Measurements from ENCODE around the gene SAMD4B.

The SAMD4B gene

GRCh38 chr19:39402346-39403300, 60.4 kb downstream of the SAMD4B start:
- Mint-ChIP-seq H3K27ac (peak overlapping the region; percentile 98), H3K4me1 (peaks cover 81% of the 10 kb centered on the region), H3K27me3 (no peaks in the 10 kb centered on the region), H3K9me3 (no peaks in the 10 kb centered on the region), H3K4me3 (peak overlapping the region; percentile 80 to 91)
- DNase-seq, result peak; percentile 70 to 83
- peak; percentile 1 for ATAC-seq

GRCh38 chr19:39403331-39404312, 61.4 kb downstream of the SAMD4B start:
- DNase-seq (peak; percentile 92 to 95), ATAC-seq (peak; percentile 44)
- H3K27ac Mint-ChIP-seq, result peak overlapping the region; percentile 98
- no peaks in the 10 kb centered on the region for H3K27me3 Mint-ChIP-seq
- H3K4me3 Mint-ChIP-seq, result peak overlapping the region; percentile 80 to 91
- peaks cover 81% of the 10 kb centered on the region for H3K4me1 Mint-ChIP-seq
- no peaks in the 10 kb centered on the region for H3K9me3 Mint-ChIP-seq

- Mint-ChIP-seq H3K9me3 (no peaks in the 10 kb centered on the region), H3K4me1 (peaks cover 77% of the 10 kb centered on the region), H3K27ac (peak overlapping the region in 1 of 2 donors; percentile 66), H3K4me3 (peak overlapping the region; percentile 80 to 90), H3K27me3 (no peaks in the 10 kb centered on the region)
- DNase-seq (no peak), ATAC-seq (no peak)
Measured at GRCh38 chr19:39405261-39405957, 63.2 kb downstream of the SAMD4B start.

- peak; percentile 23 for ATAC-seq
- peak; percentile 83 to 85 for DNase-seq
- Mint-ChIP-seq H3K4me3 (peak overlapping the region; percentile 80 to 90), H3K27me3 (no peaks in the 10 kb centered on the region), H3K9me3 (no peaks in the 10 kb centered on the region), H3K4me1 (peaks cover 78% of the 10 kb centered on the region), H3K27ac (peak overlapping the region; percentile 0 to 67)
Measured at GRCh38 chr19:39405958-39406655, 63.9 kb downstream of the SAMD4B start.

GRCh38 chr19:39406656-39407409, 64.6 kb downstream of the SAMD4B start, which contains the start of gene ZFP36:
Gene ZFP36, plus strand, starts transcription at chr19:39406847. Its CDS starts 58 bp downstream, at chr19:39406905.
- no peaks in the 10 kb centered on the region for H3K27me3 Mint-ChIP-seq
- DNase-seq (peak; percentile 91 to 92), ATAC-seq (peak; percentile 58)
- H3K4me1 Mint-ChIP-seq, result peaks cover 78% of the 10 kb centered on the region
- H3K27ac Mint-ChIP-seq, result peak within 1 kb of the TSS; percentile 90 to 99
- no peaks in the 10 kb centered on the region for H3K9me3 Mint-ChIP-seq
- peak within 1 kb of the TSS; percentile 80 to 91 for H3K4me3 Mint-ChIP-seq

- Mint-ChIP-seq H3K9me3 (no peaks in the 10 kb centered on the region), H3K27me3 (no peaks in the 10 kb centered on the region), H3K4me1 (peaks cover 78% of the 10 kb centered on the region), H3K27ac (peak overlapping the region; percentile 90 to 99), H3K4me3 (peak overlapping the region; percentile 80 to 91)
- no peak for DNase-seq
- no peak for ATAC-seq
Measured at GRCh38 chr19:39407410-39407659, 65.1 kb downstream of the SAMD4B start.

- Mint-ChIP-seq H3K4me1 (peaks cover 73% of the 10 kb centered on the region), H3K9me3 (no peaks in the 10 kb centered on the region), H3K27me3 (no peaks in the 10 kb centered on the region), H3K27ac (peak overlapping the region; percentile 96 to 99), H3K4me3 (peak overlapping the region; percentile 80 to 91)
- ATAC-seq, result peak; percentile 25
- DNase-seq, result peak; percentile 73 to 78
Measured at GRCh38 chr19:39407660-39408391, 65.6 kb downstream of the SAMD4B start.

GRCh38 chr19:39408392-39409207, 66.4 kb downstream of the SAMD4B start:
- Mint-ChIP-seq H3K4me3 (peak overlapping the region; percentile 80 to 91), H3K4me1 (peaks cover 71% of the 10 kb centered on the region), H3K27ac (peak overlapping the region; percentile 96 to 99), H3K9me3 (no peaks in the 10 kb centered on the region), H3K27me3 (no peaks in the 10 kb centered on the region)
- no peak for ATAC-seq
- DNase-seq, result no peak

- no peaks in the 10 kb centered on the region for H3K9me3 Mint-ChIP-seq
- H3K4me1 Mint-ChIP-seq, result peaks cover 71% of the 10 kb centered on the region
- H3K27me3 Mint-ChIP-seq, result no peaks in the 10 kb centered on the region
- DNase-seq (peak; percentile 75 to 82), ATAC-seq (peak; percentile 4)
- peak overlapping the region; percentile 91 for H3K4me3 Mint-ChIP-seq
- peak overlapping the region; percentile 96 to 97 for H3K27ac Mint-ChIP-seq
Measured at GRCh38 chr19:39409208-39410016, 67.2 kb downstream of the SAMD4B start.

- H3K4me1 Mint-ChIP-seq, result peaks cover 70% of the 10 kb centered on the region
- ATAC-seq (peak; percentile 35), DNase-seq (peak; percentile 54 to 68)
- H3K9me3 Mint-ChIP-seq, result no peaks in the 10 kb centered on the region
- H3K4me3 Mint-ChIP-seq, result peak overlapping the region; percentile 91
- no peaks in the 10 kb centered on the region for H3K27me3 Mint-ChIP-seq
- H3K27ac Mint-ChIP-seq, result peak overlapping the region; percentile 96 to 97
Measured at GRCh38 chr19:39410017-39410830, 68.0 kb downstream of the SAMD4B start.

GRCh38 chr19:39410831-39411080, 68.5 kb downstream of the SAMD4B start:
- DNase-seq, result no peak
- no peaks in the 10 kb centered on the region for H3K27me3 Mint-ChIP-seq
- peak overlapping the region; percentile 96 to 97 for H3K27ac Mint-ChIP-seq
- ATAC-seq, result no peak
- H3K4me1 Mint-ChIP-seq, result peaks cover 68% of the 10 kb centered on the region
- H3K9me3 Mint-ChIP-seq, result no peaks in the 10 kb centered on the region
- H3K4me3 Mint-ChIP-seq, result peak overlapping the region; percentile 91

All from stimulated activated naive CD8-positive, alpha-beta T cell treated with anti-CD3 and anti-CD28 coated beads, Interleukin-15, amount 100 ng/mL, for 72 hours (primary cell).